Measurements from ENCODE around the gene AQP2.

AQP2 gene

GRCh38 chr12:49920915-49921286 is 29.6 kb upstream of the AQP2 start:
- no peak for DNase-seq

GRCh38 chr12:49921299-49921698 is 29.2 kb upstream of the AQP2 start:
- no peak for DNase-seq

DNA sequence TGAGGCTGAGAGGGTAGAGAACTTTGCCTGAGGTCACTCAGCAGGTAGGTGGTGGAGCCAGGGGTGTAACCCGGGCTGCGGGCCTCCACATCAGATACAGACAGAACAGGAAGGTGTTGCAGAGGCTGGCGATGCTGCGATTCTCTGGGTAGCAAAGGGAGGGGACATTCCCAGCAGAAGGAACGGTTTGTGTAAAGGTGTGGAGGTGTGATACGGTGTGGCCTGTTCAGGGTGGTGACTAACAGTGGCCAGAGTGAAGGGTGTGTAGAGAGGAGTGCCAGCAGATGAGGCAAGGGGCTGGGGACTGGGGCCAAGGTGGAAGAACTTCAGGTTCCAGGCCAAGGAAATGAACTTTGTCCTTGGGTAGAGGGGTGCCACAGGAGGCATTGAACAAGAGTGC is 28.6 kb upstream of the AQP2 start:
- no peak for DNase-seq

DNA sequence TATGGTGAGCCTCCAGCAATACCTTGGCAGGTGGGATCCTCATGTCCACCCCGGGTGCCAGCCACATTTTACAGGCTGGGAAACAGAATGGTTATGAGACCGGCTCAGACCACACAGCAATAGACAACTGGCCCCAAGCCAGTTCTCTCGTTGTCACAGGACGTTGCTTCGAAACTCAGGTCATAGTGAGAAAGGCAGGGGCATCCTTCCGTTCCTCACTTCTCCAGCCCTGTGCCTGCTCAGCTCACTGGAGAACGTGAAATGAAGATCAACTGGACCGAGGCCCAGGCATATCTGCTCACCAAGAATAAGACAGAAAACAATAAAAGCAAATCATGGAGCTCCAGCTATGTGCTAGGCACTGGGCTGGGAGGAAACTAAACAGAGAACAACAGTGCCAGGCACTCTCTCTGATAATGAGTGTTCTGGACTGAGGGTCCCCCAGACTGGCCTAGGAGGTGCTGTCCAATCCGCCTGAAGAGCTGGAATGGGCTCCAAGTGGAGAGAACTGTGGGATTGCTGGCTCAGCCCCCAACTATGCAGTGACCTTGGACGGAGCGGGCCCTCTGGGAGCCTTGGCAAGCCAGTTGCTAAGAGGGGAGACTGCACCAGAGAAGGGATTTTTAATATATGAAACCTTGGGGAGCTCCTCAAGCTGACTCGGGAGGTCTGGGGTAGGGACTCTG is 28.0 kb upstream of the AQP2 start:
- DNase-seq = no peak

GRCh38 chr12:49923035-49923644 is 27.4 kb upstream of the AQP2 start:
- DNase-seq = no peak

DNA sequence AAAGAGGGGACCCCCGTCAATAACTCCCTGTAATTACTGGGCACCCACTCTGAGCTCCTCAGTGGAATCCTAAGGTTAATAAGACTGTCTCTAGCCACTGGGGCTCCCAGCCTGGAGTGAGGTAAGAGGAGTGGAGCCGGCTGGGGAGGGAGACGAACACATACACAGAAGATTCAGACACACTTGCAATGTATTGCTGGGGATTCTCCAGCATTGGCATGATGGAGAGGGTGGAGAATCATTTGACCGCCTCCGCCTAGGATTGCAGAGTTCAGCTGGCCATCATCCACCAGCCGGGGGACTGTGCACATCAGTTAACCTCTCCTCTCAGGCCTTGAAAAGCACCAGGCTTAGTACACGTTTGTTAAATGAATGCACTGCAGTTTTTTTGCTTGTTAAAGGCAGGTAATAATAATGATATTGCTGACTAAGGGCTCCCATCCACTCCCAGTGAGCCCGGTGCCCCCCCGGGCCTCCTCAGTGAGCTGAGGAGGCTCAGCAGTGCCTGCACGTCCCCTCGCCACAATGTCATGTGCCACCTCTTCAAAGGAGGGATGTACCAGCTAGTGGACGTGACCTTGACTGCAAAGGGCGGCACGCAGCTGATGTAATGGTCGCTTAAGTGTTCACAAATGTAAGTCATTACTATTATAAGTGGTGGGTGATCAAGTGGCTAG is 26.5 kb upstream of the AQP2 start:
- DNase-seq = no peak

DNA sequence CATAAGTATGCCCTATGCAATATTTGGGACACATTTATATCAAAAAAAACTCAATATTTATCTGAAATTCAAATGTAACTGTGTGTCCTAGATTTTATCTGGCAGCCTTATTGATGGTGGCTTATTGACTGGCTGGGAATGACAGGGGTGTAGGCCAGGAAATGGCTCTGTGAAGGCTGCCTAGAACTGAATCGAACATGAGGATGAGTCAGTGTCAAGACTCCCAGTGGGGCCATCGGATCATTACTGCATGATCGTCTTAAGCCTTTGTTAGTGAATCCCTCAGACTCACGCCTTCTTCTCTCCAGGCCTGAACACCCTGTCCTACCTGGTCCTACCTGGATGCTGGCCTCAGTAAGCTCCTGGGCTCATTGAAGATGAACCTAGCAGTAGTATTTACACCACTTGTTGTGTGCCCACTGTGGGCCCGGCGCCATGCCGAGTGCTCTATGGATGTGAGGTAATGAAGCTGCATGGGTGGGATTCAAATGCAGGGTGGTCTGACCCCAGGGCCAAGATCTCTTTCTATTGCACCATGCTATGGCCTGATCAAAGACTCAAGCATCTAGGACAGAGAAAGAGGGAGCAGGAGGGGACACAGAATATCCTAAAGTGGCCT is 25.8 kb upstream of the AQP2 start:
- DNase-seq = no peak

GRCh38 chr12:49925433-49926204 is 24.9 kb upstream of the AQP2 start:
- no peak for DNase-seq

DNA sequence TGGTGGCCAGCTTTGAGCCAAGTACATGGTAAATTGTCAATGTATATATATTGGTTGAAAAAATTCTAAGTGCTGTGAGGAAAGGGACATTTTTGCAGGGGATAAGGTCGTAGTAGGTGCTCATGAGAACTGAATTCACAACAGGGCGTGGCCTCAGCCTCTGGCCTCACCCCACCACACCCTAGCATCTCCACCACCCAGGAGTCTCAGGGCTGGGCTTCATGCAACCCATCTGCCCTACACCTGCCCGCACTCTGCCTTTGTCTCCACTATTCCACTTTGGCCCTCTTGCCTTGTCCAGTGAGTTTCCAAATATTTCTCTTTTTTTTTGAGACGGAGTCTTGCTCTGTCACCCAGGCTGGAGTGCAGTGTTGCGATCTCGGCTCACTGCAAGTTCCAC is 22.1 kb upstream of the AQP2 start:
- no peak for DNase-seq

- no peak for DNase-seq
Observed at GRCh38 chr12:49929581-49929980, 21.0 kb upstream of the AQP2 start.

GRCh38 chr12:49930515-49931288 is 19.8 kb upstream of the AQP2 start:
- no peak for DNase-seq

- no peak for DNase-seq
Observed at GRCh38 chr12:49932023-49932422, 18.5 kb upstream of the AQP2 start.

- no peak for DNase-seq
Observed at GRCh38 chr12:49932533-49933130, 17.9 kb upstream of the AQP2 start.

GRCh38 chr12:49933796-49934195 is 16.7 kb upstream of the AQP2 start:
- no peak for DNase-seq

- no peak for DNase-seq
Observed at GRCh38 chr12:49934505-49934904, 16.0 kb upstream of the AQP2 start.

DNA sequence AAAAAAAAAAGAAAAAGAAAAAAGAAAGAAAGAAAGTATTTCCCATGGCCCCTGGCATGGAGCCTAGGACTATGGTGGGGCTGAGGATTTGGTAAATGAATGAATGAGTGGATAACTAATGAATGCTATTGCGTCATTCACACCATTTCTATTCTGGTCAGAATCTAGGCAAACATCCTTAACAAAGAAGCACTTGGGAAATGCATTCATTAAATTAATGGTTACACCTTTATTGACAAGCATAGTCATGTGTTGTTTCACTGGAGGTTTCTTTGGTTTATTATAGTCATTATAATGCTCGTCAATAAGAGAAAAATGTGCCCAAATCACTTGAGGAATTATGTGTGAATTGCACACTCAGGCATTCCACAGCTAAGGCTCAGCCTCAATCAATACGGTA is 13.6 kb upstream of the AQP2 start:
- DNase-seq = no peak

DNA sequence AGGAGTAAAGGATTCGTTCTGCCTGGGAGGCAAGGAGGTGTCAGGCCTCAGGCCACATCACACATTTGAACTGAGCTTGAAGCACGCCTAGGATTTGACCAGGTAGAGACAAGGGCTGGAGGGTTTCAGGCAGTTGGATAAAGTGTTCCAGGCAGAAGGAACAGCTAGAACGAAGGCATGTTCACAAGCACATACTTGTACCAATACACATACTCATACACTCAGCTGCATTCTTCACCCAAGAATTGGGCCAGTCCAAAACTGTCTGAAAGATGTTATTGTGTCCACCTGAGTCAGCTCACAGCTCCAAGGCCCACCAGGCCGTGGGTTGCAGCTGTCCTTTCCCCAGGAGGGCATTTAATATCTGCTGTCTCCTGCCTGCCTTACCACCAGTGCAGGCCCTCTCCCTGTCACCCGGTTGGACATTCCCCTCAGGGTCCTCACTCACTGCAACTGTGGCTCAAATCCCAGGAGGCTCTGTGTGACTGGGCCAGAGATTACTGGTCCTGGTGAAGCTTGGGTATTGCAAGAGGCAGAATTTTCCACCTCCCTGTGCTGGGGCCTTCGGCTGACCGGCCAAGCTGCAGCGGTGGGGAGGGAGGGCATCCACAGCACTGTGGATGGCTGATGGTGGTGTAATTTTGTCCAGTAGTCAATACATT is 12.8 kb upstream of the AQP2 start:
- no peak for DNase-seq

GRCh38 chr12:49939307-49939706 is 11.2 kb upstream of the AQP2 start:
- DNase-seq = no peak

DNA sequence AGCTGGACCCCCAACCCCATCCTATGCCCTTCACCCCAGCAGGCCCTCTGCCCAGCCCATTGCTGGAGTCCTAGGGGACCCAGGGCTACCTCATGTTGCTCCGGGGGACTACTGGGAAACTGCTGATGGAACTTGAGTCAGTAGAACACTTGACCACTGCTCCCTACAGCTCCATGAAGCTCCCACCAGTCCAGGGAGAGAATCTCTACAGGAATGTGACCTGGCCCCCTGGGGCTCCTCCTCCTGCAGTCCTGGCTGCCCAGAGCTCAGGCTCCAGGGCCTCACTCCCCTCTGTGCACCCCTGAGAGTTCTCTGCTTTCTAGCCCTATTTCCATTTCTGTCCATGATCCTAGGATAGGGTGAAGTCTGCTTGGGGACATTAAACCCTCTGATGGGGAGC is 10.8 kb upstream of the AQP2 start:
- DNase-seq = no peak

- DNase-seq = no peak
Observed at GRCh38 chr12:49941556-49942511, 8.7 kb upstream of the AQP2 start.

All from NCI-H2081 treated with DMSO at 0.1 percent for 48 hours (cell line).